SU-DHL-6 (cell line): ENCODE results near the gene RAD51B.

Experiments
- H2AFZ ChIP-seq: fragments of 200-600 bp; sonication (generic); 2 replicates; pipeline ENCODE4 v1.6.1; 2014; ENCODE audit warnings: low read depth, mild to moderate bottlenecking, moderate library complexity, mixed read lengths, antibody characterized with exemption, low read length; ENCODE audit not compliant: severe bottlenecking
- H3F3A ChIP-seq: fragments of 200-600 bp; shearing (Covaris generic); 2 replicates; pipeline ENCODE4 v1.6.0; 2016; ENCODE audit warnings: antibody characterized with exemption, mild to moderate bottlenecking; ENCODE audit not compliant: insufficient read depth
- H3K27ac ChIP-seq: fragments of 200-600 bp; sonication (generic); 2 replicates; pipeline ENCODE4 v1.5.1; 2016; ENCODE audit warnings: low read depth, mild to moderate bottlenecking, low read length, moderate library complexity, mixed read lengths
- H3K27me3 ChIP-seq: fragments of 200-600 bp; sonication (generic), shearing (Covaris generic); 2 replicates; pipeline ENCODE4 v1.6.0; 2014; ENCODE audit warnings: mild to moderate bottlenecking, low read length
- H3K36me3 ChIP-seq: fragments of 200-600 bp; sonication (generic); 2 replicates; pipeline ENCODE4 v1.6.1; 2014; ENCODE audit warnings: mild to moderate bottlenecking, low read length, mixed read lengths
- H3K4me2 ChIP-seq: fragments of 300-600, 200-600 bp; shearing (Covaris generic), sonication (generic); 2 replicates; pipeline ENCODE4 v1.6.0; 2014; ENCODE audit warnings: low read length, low read depth, mild to moderate bottlenecking; ENCODE audit not compliant: poor library complexity, severe bottlenecking
- H3K4me3 ChIP-seq: fragments of 200-600 bp; sonication (generic); 2 replicates; pipeline ENCODE4 v1.5.1; 2014; ENCODE audit warnings: antibody characterized with exemption, low read length, mild to moderate bottlenecking, mixed read lengths; ENCODE audit not compliant: insufficient read depth, poor library complexity, severe bottlenecking
- H3K79me2 ChIP-seq: fragments of 200-600 bp; sonication (generic); 2 replicates; pipeline ENCODE4 v1.6.1; 2014; ENCODE audit warnings: mild to moderate bottlenecking, low read length, moderate library complexity; ENCODE audit not compliant: insufficient read depth
- H3K9ac ChIP-seq: fragments of 200-600 bp; sonication (generic); 2 replicates; pipeline ENCODE4 v1.7.0; 2014; ENCODE audit warnings: mild to moderate bottlenecking, low read length
- H3K9me2 ChIP-seq: fragments of 200-600 bp; sonication (generic); replicated peaks from 2 replicates; pipeline ENCODE4 v1.6.1; 2014; ENCODE audit warnings: low read length; ENCODE audit not compliant: insufficient read depth
- H3K9me3 ChIP-seq: fragments of 200-600 bp; sonication (generic); 2 replicates; pipeline ENCODE4 v1.6.1; 2014; ENCODE audit warnings: low read length, mixed read lengths; ENCODE audit not compliant: insufficient read depth
- H4K20me1 ChIP-seq: fragments of 200-600 bp; sonication (generic); 2 replicates; pipeline ENCODE4 v1.6.1; 2014; ENCODE audit warnings: low read depth, mild to moderate bottlenecking, antibody characterized with exemption, low read length, moderate library complexity, mixed read lengths
- CTCF ChIP-seq: fragments of 200-600 bp; sonication (generic); IDR thresholded peaks from one replicate; pipeline ENCODE4 v1.5.1; 2017; ENCODE audit warnings: antibody characterized with exemption, mild to moderate bottlenecking, low read length, moderate library complexity; ENCODE audit not compliant: insufficient read depth, poor library complexity, severe bottlenecking
- EZH2phosphoT487 ChIP-seq: fragments of 200-600 bp; sonication (generic), shearing (Covaris generic); conservative IDR thresholded peaks from 2 replicates; pipeline ENCODE4 v1.6.1; 2018; ENCODE audit warnings: mild to moderate bottlenecking, antibody characterized with exemption, low read length, moderate library complexity, mixed read lengths

Gene RAD51B

GRCh38 chr14:68233101-68233784 is 413.7 kb downstream of the RAD51B start:
- Histone ChIP-seq H3K36me3 (no peaks in the 10 kb centered on the region), H3K79me2 (no peaks in the 10 kb centered on the region), H3F3A (no peaks in the 10 kb centered on the region), H3K9me2 (no peaks in the 10 kb centered on the region), H3K9ac (no peak overlapping the region), H4K20me1 (no peaks in the 10 kb centered on the region), H3K4me2 (no peak overlapping the region), H3K9me3 (no peaks in the 10 kb centered on the region), H3K4me3 (no peak overlapping the region), H2AFZ (no peak overlapping the region), H3K27me3 (no peaks in the 10 kb centered on the region), H3K27ac (no peak overlapping the region)
- TF ChIP-seq EZH2phosphoT487 (no peak), CTCF (no peak)

- Histone ChIP-seq H3K4me2 (no peak overlapping the region), H3K4me3 (no peak overlapping the region), H3K27me3 (no peaks in the 10 kb centered on the region), H3K36me3 (no peaks in the 10 kb centered on the region), H3K27ac (no peak overlapping the region), H3K9ac (no peak overlapping the region), H3K9me3 (no peaks in the 10 kb centered on the region), H3K79me2 (no peaks in the 10 kb centered on the region), H2AFZ (no peak overlapping the region), H3F3A (no peaks in the 10 kb centered on the region), H4K20me1 (no peaks in the 10 kb centered on the region), H3K9me2 (no peaks in the 10 kb centered on the region)
- no peak for TF ChIP-seq CTCF
Observed at GRCh38 chr14:68234101-68234905, 414.7 kb downstream of the RAD51B start.

- H3K4me2 ChIP-seq, result no peak overlapping the region
- H3K4me3 ChIP-seq, result no peak overlapping the region
- no peak overlapping the region for H3K27ac ChIP-seq
- no peak overlapping the region for H2AFZ ChIP-seq
- H4K20me1 ChIP-seq, result no peaks in the 10 kb centered on the region
- no peak overlapping the region for H3K9ac ChIP-seq
- no peaks in the 10 kb centered on the region for H3F3A ChIP-seq
- no peaks in the 10 kb centered on the region for H3K36me3 ChIP-seq
- no peaks in the 10 kb centered on the region for H3K9me3 ChIP-seq
- TF ChIP-seq EZH2phosphoT487, result no peak
- no peak for TF ChIP-seq CTCF
- H3K27me3 ChIP-seq, result no peaks in the 10 kb centered on the region
- H3K9me2 ChIP-seq, result no peaks in the 10 kb centered on the region
- no peaks in the 10 kb centered on the region for H3K79me2 ChIP-seq
Observed at GRCh38 chr14:68235011-68235410, 415.4 kb downstream of the RAD51B start.
